ENCODE results near the gene SLC44A2.

GRCh38 chr19:10667867-10668266 lies 42.5 kb downstream of the SLC44A2 start:
- TF ChIP-seq, protein P1, sequence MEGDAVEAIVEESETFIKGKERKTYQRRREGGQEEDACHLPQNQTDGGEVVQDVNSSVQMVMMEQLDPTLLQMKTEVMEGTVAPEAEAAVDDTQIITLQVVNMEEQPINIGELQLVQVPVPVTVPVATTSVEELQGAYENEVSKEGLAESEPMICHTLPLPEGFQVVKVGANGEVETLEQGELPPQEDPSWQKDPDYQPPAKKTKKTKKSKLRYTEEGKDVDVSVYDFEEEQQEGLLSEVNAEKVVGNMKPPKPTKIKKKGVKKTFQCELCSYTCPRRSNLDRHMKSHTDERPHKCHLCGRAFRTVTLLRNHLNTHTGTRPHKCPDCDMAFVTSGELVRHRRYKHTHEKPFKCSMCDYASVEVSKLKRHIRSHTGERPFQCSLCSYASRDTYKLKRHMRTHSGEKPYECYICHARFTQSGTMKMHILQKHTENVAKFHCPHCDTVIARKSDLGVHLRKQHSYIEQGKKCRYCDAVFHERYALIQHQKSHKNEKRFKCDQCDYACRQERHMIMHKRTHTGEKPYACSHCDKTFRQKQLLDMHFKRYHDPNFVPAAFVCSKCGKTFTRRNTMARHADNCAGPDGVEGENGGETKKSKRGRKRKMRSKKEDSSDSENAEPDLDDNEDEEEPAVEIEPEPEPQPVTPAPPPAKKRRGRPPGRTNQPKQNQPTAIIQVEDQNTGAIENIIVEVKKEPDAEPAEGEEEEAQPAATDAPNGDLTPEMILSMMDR (IDR thresholded peaks at IDR 0.05): no peak
- TF ChIP-seq POLR2AphosphoS5 (IDR thresholded peaks at IDR 0.05) (no peak), POLR2A (IDR thresholded peaks at IDR 0.05) (no peak)
